ENCODE results near the gene RNF17. TPM values are rescaled to one million over a fixed set of nuclear protein-coding genes. Genes with fewer than 3 reads are reported as not detected.

The RNF17 gene
- total RNA-seq, 1 donor from 2014 or later, result 3.3 TPM

DNA sequence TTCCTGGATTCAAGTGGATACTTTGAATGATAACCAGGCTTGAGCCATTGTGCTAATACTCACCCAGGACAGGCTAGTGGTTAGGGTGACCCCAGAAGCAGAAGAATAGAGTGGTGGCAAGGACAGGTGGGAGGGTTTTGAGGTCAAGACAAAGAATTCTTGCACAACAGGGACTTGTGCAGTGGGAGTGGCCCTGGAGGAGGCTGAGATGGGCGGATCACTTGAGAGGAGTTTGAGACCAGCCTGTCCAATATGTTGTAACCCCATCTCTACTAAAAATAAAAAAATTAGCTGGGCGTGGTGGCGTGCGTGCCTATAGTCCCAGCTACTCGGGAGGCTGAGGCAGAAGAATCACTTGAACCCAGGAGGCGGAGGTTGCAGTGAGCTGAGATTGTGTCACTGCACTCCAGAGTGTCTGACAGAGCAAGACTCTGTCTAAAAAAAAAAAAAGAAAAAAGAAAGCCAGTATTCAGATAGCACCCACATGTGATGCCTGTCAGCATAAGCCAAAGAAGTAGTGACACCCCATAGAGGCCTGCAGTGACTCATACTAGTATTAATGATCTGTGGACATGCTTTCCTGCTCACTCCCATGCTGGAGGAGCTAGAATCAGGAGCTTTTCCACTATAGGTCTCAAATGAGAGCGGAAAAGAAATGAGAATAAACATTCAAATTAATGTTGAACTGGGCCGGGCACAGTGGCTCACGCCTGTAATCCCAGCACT, 78.7 kb downstream of the RNF17 start:
- no peak for DNase-seq (ENCODE audit: low spot score in 2 of 2)
- FAIRE-seq, result no peak

GRCh38 chr13:24851546-24851945, 87.6 kb downstream of the RNF17 start:
- no peak for FAIRE-seq

DNA sequence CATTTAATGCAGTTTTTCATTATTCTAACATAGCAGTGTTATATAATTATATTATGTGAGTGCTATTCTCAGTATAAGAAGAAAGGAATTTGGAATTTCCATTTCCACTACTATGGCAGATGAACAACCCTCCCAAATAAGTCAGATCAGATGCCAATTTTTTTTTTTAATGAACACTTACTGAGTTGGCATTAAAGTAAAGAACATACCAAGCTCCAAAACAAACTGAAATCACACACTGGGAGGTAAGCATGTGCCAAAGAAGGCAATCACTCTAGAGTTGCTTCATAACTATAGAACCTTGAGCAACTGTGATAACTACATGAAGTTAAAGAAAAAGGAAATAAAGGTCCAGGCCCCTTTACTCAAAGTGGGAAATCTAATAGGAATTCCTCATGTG, 90.3 kb downstream of the RNF17 start:
- no peak for FAIRE-seq
- no peak for DNase-seq (ENCODE audit: low spot score in 2 of 2)

More at GRCh38 chr13:24851546-24851945, 87.6 kb downstream of the RNF17 start:
- DNase-seq (ENCODE audit: low spot score in 2 of 2), result no peak

DNA sequence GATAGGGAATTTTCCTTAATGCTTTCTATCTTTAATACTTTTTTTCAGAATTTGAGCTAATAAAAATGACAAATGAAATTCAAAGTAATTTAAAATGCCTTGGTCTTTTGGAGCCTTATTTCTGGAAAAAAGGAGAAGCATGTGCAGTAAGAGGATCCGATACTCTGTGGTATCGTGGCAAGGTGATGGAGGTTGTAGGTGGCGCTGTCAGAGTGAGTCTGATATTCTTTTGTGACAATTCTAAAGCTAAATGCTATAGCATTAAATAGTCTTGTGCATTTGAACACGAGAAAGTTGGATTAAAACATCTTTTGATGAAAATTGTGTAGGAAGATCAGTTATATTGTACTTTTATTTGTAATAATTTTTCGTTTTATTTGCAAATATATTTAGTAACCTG, 95.0 kb downstream of the RNF17 start:
- FAIRE-seq (no peak), DNase-seq (ENCODE audit: low spot score in 2 of 2) (no peak)

DNA sequence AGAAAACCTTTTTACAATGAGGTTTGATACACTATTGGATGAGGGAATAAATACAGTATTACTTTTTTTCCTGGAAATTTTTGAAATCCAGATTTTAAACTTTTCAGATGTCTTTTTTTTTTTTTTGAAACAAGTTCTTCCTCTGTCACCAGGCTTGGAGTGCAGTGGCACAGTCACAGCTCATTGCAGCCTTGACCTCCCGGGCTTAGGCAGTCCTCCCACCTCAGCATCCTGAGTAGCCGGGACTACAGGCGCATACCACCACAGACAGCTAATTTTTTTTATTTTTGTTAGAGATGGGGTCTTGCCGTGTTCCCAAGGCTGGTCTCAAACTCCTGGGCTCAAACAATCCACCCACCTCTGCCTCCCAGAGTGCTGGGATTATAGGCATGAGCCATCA, 96.8 kb downstream of the RNF17 start:
- FAIRE-seq (no peak), DNase-seq (ENCODE audit: low spot score in 2 of 2) (no peak)

- FAIRE-seq (no peak), DNase-seq (ENCODE audit: low spot score in 2 of 2) (no peak)
Measured at GRCh38 chr13:24861617-24862362, 97.8 kb downstream of the RNF17 start.

DNA sequence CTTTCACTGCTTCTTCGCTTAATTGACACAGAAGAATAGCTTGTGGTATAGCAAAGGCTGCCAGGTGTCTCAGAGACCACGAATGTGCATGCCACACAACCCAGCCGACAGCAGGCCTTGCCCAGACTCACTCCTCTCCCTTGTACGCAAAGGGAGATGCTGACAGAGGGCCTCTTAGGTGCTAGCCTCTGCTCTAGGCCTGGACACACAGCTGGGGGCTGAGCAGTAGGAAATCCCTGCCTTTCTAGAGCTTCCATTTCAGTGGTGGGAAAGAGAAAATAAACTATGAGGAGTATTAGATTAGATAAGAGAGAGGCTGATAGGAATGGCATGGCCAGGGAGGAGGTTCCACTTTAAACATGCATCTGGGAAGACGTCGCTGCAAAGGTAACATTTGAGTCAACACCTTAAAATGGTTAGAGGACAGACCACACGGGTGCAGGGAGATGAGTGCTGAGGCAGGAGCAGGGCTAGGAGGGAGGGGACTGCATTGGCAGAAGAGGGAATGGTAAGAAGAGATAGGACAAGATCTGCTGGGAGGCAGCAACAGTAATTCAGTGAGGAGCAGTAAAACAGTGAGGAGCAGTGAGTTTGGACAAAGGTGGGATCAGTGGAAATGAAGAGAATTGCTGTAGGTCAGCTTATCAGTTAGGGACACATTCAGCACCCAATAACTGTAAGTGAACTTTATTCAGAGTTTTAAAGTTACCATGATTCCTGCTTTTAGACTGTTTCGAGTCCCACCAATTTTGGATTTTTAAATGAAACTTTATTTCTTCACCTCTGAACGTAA, 100.0 kb downstream of the RNF17 start:
- DNase-seq (ENCODE audit: low spot score in 2 of 2) (no peak), FAIRE-seq (no peak)

DNA sequence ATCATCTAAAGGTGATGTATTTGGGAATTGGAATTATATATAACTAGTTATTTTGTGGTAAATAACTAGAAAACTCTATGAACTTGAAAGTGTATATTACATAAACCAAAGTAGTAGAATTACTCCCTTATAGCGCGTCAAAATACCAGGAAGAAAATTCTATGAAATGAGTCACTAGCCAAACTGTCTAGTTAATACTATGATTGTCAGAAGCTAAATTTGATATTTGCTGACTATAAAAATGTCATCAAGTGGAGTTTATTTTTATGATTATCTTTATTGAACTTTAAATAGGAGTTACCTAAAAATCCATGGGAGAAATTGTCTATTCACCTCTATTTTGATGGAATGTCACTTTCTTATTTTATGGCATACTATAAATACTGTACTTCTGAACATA, 100.6 kb downstream of the RNF17 start:
- DNase-seq (ENCODE audit: low spot score in 2 of 2) (no peak), FAIRE-seq (no peak)

GRCh38 chr13:24865163-24865953, 101.4 kb downstream of the RNF17 start:
- no peak for DNase-seq (ENCODE audit: low spot score in 2 of 2)
- peak; percentile 3 for FAIRE-seq

GRCh38 chr13:24866488-24866887, 102.5 kb downstream of the RNF17 start:
- no peak for FAIRE-seq
- no peak for DNase-seq (ENCODE audit: low spot score in 2 of 2)

GRCh38 chr13:24868874-24869273, 104.9 kb downstream of the RNF17 start:
- no peak for FAIRE-seq

DNA sequence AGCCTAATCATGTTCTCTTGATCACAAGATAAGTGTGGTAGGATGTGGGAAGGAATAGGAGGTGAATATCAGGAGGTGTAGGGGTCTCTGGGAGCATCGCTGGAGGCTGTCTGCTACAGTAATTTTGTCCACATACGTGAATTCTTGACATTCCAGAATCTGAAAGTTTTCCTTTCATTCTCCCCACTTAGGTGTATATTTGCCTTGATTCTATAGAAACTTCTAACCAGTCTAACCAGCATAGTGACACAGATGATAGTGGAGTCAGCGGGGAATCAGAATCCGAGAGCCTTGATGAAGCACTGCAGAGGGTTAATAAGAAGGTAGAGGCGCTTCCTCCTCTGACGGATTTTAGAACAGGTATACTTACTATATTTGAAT, 106.4 kb downstream of the RNF17 start:
- DNase-seq (ENCODE audit: low spot score in 2 of 2), result no peak
- no peak for FAIRE-seq

More at GRCh38 chr13:24868874-24869273, 104.9 kb downstream of the RNF17 start:
- DNase-seq (ENCODE audit: low spot score in 2 of 2), result no peak

DNA sequence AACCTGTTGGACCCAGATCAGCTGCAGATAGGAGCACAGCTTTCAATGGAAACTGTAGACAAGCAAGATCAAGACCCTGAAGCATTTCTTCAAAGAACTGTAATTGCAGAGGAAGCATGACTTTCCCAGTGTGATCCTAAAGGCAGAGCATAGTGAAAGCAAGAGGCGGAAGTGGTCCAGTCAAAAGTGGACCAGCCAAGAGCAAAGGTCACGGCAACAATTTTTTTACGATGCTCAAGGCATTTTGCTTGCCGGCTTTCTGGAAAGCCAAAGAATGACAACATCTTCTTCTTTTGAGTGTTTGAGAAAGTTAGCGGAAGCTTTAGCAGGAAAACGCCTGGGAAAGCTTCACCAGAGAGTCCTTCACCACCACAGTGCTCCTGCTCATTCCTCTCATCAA, 111.6 kb downstream of the RNF17 start:
- no peak for FAIRE-seq
- DNase-seq (ENCODE audit: low spot score in 2 of 2), result no peak

GRCh38 chr13:24877531-24877930, 113.6 kb downstream of the RNF17 start:
- no peak for DNase-seq (ENCODE audit: low spot score in 2 of 2)
- no peak for FAIRE-seq

DNA sequence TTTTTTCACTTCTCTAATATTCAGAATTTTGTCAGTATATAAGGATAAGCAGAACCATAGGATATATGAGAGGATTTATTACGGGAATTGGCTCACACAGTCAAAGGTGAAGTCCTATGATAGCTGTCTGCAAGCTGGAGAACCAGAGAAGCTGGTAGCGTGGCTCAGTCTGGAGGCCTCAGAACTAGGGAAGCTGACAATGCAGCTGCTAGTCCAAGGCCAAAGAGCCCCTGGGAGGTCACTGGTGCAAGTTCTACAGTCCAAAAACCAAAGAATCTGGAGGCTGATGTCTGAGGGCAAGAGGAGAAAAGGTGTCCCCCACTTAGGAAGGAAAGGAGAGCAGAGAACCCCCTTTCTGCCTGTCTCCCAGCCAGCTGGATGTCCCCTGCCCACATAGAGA, 114.4 kb downstream of the RNF17 start:
- FAIRE-seq (no peak), DNase-seq (ENCODE audit: low spot score in 2 of 2) (no peak)

DNA sequence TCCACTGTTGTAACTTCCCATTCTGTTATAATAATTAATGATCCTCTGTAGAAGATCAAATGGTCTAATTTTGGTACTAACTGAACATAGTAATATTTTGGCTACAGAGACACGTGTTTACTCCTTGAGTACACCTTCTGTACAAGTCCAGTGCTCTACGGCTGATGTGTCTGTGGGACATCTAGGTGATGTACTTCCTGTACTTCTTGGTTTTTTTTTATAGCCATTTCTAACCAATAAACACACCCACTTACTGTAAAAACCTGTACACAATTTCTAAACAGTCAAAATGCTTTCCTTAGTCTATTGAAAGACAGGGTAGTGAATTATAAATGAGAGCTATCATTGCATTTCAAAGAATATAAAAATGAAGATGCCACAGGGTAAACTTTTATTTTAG, 118.7 kb downstream of the RNF17 start:
- DNase-seq (ENCODE audit: low spot score in 2 of 2) (no peak), FAIRE-seq (no peak)

DNA sequence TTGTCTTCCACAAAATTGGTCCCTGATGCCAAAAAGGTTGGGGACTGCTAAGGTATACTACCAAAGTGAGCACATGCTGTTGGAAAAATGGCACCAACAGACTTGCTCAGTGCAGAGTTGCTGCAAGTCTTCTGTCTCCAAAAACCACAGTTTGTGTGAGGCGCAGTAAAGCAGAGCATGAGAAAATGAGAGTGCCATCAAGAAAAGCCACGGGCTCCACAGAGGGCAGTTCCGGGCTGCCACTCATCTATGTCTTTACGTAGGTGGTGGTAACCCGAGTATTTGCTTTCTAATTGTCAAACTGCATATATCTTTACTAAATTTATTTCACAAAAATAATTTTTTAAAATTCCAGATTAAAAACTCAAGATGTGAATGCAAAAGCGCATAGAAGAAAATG, 123.8 kb downstream of the RNF17 start:
- FAIRE-seq (no peak), DNase-seq (ENCODE audit: low spot score in 2 of 2) (no peak)

DNA sequence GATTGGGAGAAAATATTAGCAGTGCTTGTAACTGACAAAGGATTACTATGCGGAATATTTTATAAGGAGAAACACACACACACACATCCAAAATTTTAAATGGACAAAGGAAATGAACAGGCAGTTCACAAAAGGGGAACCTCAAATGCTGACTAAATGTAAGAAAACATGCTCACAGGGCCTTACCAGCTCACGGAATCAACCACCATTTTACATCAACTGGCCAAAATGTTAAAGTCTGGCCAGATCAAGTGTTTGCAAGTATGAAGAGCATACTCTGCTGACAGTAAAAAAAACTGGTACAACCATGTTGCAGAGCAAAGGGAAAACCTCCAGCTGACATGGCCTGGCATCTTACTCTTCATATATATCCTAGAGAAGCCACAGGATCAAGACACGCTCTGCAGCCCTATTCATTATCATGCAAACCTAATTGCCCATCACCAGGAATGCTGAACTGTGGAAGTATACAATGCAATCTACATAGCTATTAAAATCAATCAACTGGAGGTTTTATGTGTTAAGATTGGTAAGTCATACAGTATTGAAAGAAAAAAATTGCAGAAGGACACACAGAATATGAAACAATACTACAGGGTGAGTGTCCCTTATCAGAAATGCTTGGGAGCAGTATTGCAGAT, 124.4 kb downstream of the RNF17 start:
- FAIRE-seq (no peak), DNase-seq (ENCODE audit: low spot score in 2 of 2) (no peak)

GRCh38 chr13:24890256-24890655, 126.3 kb downstream of the RNF17 start:
- DNase-seq (ENCODE audit: low spot score in 2 of 2) (no peak), FAIRE-seq (no peak)

- no peak for DNase-seq (ENCODE audit: low spot score in 2 of 2)
- FAIRE-seq, result no peak
Measured at GRCh38 chr13:24891476-24892108, 127.6 kb downstream of the RNF17 start.

All from frontal cortex (tissue), 4 donors.